Trophoblast cell (in vitro differentiated cells and primary cell): ENCODE measurements around the gene NFATC1.
"Not testable (repeated sequence)": the region's sequence is repeated elsewhere in the genome, so short reads cannot be mapped to it uniquely, and the experiment has no call there.

Experiments used
- DNase-seq, 2 donors: peaks; one replicate each; pipeline ENCODE4 v3.0.0-alpha.2; 2016
- H2AFZ ChIP-seq: 2 replicates; pipeline ENCODE4 v1.6.1; 2013; ENCODE audit warnings: low read length, moderate library complexity, mild to moderate bottlenecking; ENCODE audit not compliant: insufficient read depth, poor library complexity
- H2AK5ac ChIP-seq: 2 replicates; pipeline ENCODE4 v1.6.1; 2013; ENCODE audit warnings: mild to moderate bottlenecking, low read length
- H2BK120ac ChIP-seq: 2 replicates; pipeline ENCODE4 v1.6.1; 2013; ENCODE audit warnings: low read length, mild to moderate bottlenecking, moderate library complexity; ENCODE audit not compliant: insufficient read depth, poor library complexity
- H2BK12ac ChIP-seq: 2 replicates; pipeline ENCODE4 v1.6.1; 2013; ENCODE audit warnings: mild to moderate bottlenecking, low read length, moderate library complexity
- H2BK5ac ChIP-seq: 2 replicates; pipeline ENCODE4 v1.6.1; 2013; ENCODE audit warnings: low read length, low read depth, moderate library complexity, mild to moderate bottlenecking; ENCODE audit not compliant: poor library complexity
- H3K14ac ChIP-seq: 2 replicates; pipeline ENCODE4 v1.6.1; 2013; ENCODE audit warnings: mild to moderate bottlenecking, low read length
- H3K18ac ChIP-seq: 2 replicates; pipeline ENCODE4 v1.6.1; 2013; ENCODE audit warnings: mild to moderate bottlenecking, low read length
- H3K23ac ChIP-seq: 2 replicates; pipeline ENCODE4 v1.6.1; 2013; ENCODE audit warnings: low read length
- H3K27ac ChIP-seq: 2 replicates; pipeline ENCODE4 v1.5.1; 2013; ENCODE audit warnings: low read depth, mild to moderate bottlenecking, inconsistent platforms, low read length, moderate library complexity
- H3K27me3 ChIP-seq: 2 replicates; pipeline ENCODE4 v1.6.1; 2013; ENCODE audit warnings: inconsistent platforms, mild to moderate bottlenecking, low read length, moderate library complexity; ENCODE audit not compliant: insufficient read depth
- H3K36me3 ChIP-seq, 2 experiments: 1 replicate in 1 of 2; 2 replicates in 1 of 2; pipeline ENCODE4 v1.6.1; 2013; ENCODE audit warnings: low read length in 2 of 2, mild to moderate bottlenecking in 2 of 2, moderate library complexity in 1 of 2; ENCODE audit not compliant: insufficient read depth in 2 of 2, control insufficient read depth in 1 of 2
- H3K4ac ChIP-seq: 2 replicates; pipeline ENCODE4 v1.6.1; 2013; ENCODE audit warnings: low read depth, mild to moderate bottlenecking, low read length, moderate library complexity
- H3K4me1 ChIP-seq, 2 experiments: 1 replicate in 1 of 2; 2 replicates in 1 of 2; pipeline ENCODE4 v1.6.1; 2013; ENCODE audit warnings: low read length in 2 of 2, mild to moderate bottlenecking in 2 of 2, moderate library complexity in 1 of 2; ENCODE audit not compliant: insufficient read depth in 2 of 2, control insufficient read depth in 1 of 2
- H3K4me2 ChIP-seq: 2 replicates; pipeline ENCODE4 v1.6.1; 2013; ENCODE audit warnings: inconsistent platforms, mild to moderate bottlenecking, low read length, moderate library complexity
- H3K4me3 ChIP-seq: 2 replicates; pipeline ENCODE4 v1.5.1; 2013; ENCODE audit warnings: mild to moderate bottlenecking, low read depth, low read length, inconsistent platforms
- H3K79me1 ChIP-seq: one replicate; pipeline ENCODE4 v1.6.1; 2013; ENCODE audit warnings: low read length
- H3K79me2 ChIP-seq: 2 replicates; pipeline ENCODE4 v1.6.1; 2013; ENCODE audit warnings: low read length, mild to moderate bottlenecking; ENCODE audit not compliant: control insufficient read depth, insufficient read depth, poor library complexity
- H3K9ac ChIP-seq: 2 replicates; pipeline ENCODE4 v1.6.1; 2013; ENCODE audit warnings: mild to moderate bottlenecking, low read length
- H3K9me3 ChIP-seq: 2 replicates; pipeline ENCODE4 v1.6.1; 2013; ENCODE audit warnings: low read depth, mild to moderate bottlenecking, control low read depth, inconsistent platforms, low read length; ENCODE audit not compliant: insufficient read depth
- H4K12ac ChIP-seq: 2 replicates; pipeline ENCODE4 v1.6.1; 2013; ENCODE audit warnings: low read depth, mild to moderate bottlenecking, low read length, moderate library complexity
- H4K8ac ChIP-seq: 2 replicates; pipeline ENCODE4 v1.6.1; 2013; ENCODE audit warnings: low read depth, mild to moderate bottlenecking, low read length, moderate library complexity
- H4K91ac ChIP-seq: one replicate; pipeline ENCODE4 v1.6.1; 2013; ENCODE audit warnings: low read depth, mild to moderate bottlenecking, low read length, moderate library complexity
- WGBS: extraction: QIAGEN DNeasy Blood & Tissue Kit; methylation state at CpG from one replicate; pipeline ENCODE4 v1.1.7; 2013; ENCODE audit warnings: missing lambda C conversion rate; ENCODE audit not compliant: insufficient read length, insufficient coverage; ENCODE audit errors: extremely low coverage; 5-methylcytosine and 5-hydroxymethylcytosine counted together

Gene NFATC1

DNA sequence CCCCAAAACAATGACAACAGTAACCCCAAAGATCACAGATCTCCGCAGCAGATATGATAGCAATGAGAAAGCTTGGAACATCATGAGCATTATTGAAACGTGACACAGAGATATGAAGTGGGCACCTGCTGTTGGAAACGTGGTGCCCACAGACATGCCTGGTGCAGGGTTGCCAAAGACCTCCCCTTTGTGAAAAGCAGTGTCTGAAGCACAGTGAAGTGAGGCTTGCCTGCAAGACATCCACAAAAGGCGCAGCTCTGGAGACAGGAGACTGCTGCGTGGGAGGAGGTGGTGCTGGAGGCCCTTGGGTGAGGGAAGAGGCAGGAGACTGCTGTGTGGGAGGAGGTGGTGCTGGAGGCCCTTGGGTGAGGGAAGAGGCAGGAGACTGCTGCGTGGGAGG lies 108.8 kb downstream of the NFATC1 start:
- H3K36me3 ChIP-seq, H4K91ac ChIP-seq, H3K79me2 ChIP-seq, H3K4ac ChIP-seq, H3K14ac ChIP-seq, H3K4me3 ChIP-seq, H2AFZ ChIP-seq, H3K27ac ChIP-seq, H2BK120ac ChIP-seq, H3K23ac ChIP-seq, H4K8ac ChIP-seq, H3K79me1 ChIP-seq, H2BK12ac ChIP-seq, H3K4me2 ChIP-seq, H4K12ac ChIP-seq, DNase-seq, H3K9ac ChIP-seq, H2AK5ac ChIP-seq, H3K27me3 ChIP-seq, H2BK5ac ChIP-seq, H3K18ac ChIP-seq: not testable (repeated sequence)
- Histone ChIP-seq H3K9me3 (peaks cover 11% of the 10 kb centered on the region), H3K4me1 (peaks cover 9 to 12% of the 10 kb centered on the region in 2 experiments)
- no CpG with 5 or more reads among the region's 6 CpGs for WGBS

DNA sequence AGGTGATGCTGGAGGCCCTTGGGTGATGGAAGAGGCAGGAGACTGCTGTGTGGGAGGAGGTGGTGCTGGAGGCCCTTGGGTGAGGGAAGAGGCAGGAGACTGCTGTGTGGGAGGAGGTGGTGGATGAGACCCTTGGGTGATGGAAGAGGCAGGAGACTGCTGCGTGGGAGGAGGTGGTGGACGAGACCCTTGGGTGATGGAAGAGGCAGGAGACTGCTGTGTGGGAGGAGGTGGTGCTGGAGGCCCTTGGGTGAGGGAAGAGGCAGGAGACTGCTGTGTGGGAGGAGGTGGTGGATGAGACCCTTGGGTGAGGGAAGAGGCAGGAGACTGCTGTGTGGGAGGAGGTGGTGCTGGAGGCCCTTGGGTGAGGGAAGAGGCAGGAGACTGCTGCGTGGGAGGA lies 109.7 kb downstream of the NFATC1 start:
- not testable (repeated sequence) for H2AFZ ChIP-seq, H3K14ac ChIP-seq, DNase-seq, H2BK12ac ChIP-seq, H4K8ac ChIP-seq, H4K91ac ChIP-seq, H3K36me3 ChIP-seq, H4K12ac ChIP-seq, H3K4me3 ChIP-seq, H3K79me1 ChIP-seq, H3K27me3 ChIP-seq, H2BK5ac ChIP-seq, H3K18ac ChIP-seq, H2BK120ac ChIP-seq, H3K23ac ChIP-seq, H3K79me2 ChIP-seq, H3K9ac ChIP-seq, H3K4ac ChIP-seq, H2AK5ac ChIP-seq, H3K4me2 ChIP-seq, H3K27ac ChIP-seq
- H3K9me3 ChIP-seq = peaks cover 11% of the 10 kb centered on the region
- no CpG with 5 or more reads among the region's 3 CpGs for WGBS
- peaks cover 9 to 12% of the 10 kb centered on the region in 2 experiments for H3K4me1 ChIP-seq

DNA sequence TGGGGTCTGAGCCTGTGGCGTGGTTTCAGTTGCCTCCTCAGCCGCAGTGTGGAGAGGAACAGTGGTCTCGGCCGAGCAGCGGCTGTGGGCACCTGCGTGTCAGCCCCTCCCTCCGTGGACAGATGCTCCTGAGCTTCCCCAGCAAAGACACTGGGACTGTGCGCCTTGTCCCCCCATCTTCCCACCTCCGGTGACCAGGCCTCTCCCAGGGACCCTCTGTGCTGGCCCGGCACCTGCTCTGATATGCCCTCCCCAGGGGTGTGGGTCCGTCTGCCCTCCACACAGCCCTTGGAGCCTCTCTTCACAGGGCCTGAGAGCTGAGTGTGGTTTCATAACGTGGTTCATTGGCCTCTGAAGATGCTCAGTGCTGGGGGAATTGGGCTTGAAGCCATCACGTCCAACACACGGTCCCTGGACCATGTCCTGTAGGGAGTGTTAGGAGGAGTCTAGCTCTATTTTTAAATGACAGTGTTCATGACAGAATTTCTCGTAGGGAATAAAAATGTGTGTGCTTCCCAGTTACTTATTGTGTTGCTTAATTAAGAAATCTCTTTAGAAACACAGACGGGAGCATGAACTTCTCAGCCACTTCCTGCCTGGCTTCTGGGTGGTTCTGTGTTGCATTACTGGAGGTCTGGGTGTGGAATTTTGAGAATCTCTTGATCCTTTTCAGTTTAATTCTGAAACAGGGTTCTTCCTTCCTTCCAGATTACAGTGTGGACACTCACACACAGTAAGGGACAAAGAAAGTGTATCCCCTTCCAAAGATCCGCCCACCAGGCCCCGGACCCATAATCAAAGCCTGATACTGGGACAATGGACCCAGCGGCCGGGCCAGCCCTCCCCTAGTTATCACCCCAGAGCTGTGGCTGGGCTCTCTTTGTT lies 110.7 kb downstream of the NFATC1 start:
- peak overlapping the region; percentile 53 for H4K91ac ChIP-seq
- no peaks in the 10 kb centered on the region for H3K79me2 ChIP-seq
- no peak overlapping the region for H3K4ac ChIP-seq
- no peak overlapping the region for H3K4me3 ChIP-seq
- no peak overlapping the region for H2AFZ ChIP-seq
- H4K8ac ChIP-seq = no peak overlapping the region
- H3K23ac ChIP-seq = no peak overlapping the region
- H2BK120ac ChIP-seq = no peak overlapping the region
- peaks cover 11% of the 10 kb centered on the region for H3K9me3 ChIP-seq
- no peak overlapping the region for H2BK12ac ChIP-seq
- H3K4me2 ChIP-seq = no peak overlapping the region
- H3K9ac ChIP-seq = no peak overlapping the region
- no peaks in the 10 kb centered on the region for H3K27me3 ChIP-seq
- no peak overlapping the region for H2AK5ac ChIP-seq
- H4K12ac ChIP-seq = no peak overlapping the region
- no peak for DNase-seq
- no peak overlapping the region for H3K18ac ChIP-seq
- no CpG with 5 or more reads among the region's 20 CpGs for WGBS
- H3K79me1 ChIP-seq = peaks cover 4% of the 10 kb centered on the region
- H3K27ac ChIP-seq = no peak overlapping the region
- H3K4me1 ChIP-seq = peaks cover 9 to 12% of the 10 kb centered on the region in 2 experiments
- H3K14ac ChIP-seq = no peak overlapping the region
- no peak overlapping the region for H2BK5ac ChIP-seq
- no peaks in the 10 kb centered on the region for H3K36me3 ChIP-seq

- Histone ChIP-seq H4K91ac (peak overlapping the region; percentile 53), H2BK5ac (no peak overlapping the region), H2BK12ac (no peak overlapping the region), H3K18ac (peak overlapping the region; percentile 1), H3K23ac (no peak overlapping the region), H4K8ac (no peak overlapping the region), H2BK120ac (no peak overlapping the region), H2AFZ (peak overlapping the region; percentile 4), H3K27ac (no peak overlapping the region), H3K14ac (no peak overlapping the region), H3K79me1 (peaks cover 4% of the 10 kb centered on the region), H2AK5ac (no peak overlapping the region), H3K4me3 (no peak overlapping the region), H3K4me1 (peaks cover 9 to 12% of the 10 kb centered on the region in 2 experiments), H3K27me3 (no peaks in the 10 kb centered on the region), H3K4me2 (no peak overlapping the region), H3K79me2 (no peaks in the 10 kb centered on the region), H3K4ac (no peak overlapping the region), H4K12ac (peak overlapping the region; percentile 3), H3K9ac (no peak overlapping the region), H3K36me3 (no peaks in the 10 kb centered on the region), H3K9me3 (peaks cover 11% of the 10 kb centered on the region)
- no CpG with 5 or more reads among the region's 24 CpGs for WGBS
- no peak for DNase-seq
Measured at GRCh38 chr18:79507076-79507545, 111.4 kb downstream of the NFATC1 start.
